Endothelial cell of umbilical vein (primary cell): ENCODE results near the gene SOX5. TPM values are rescaled to one million over a fixed set of nuclear protein-coding genes. Genes with fewer than 3 reads are reported as not detected.

Experiments used
- BruUV-seq: library from RNA; stranded (reverse); fragments of 400-500 nt; replicated peaks from 2 replicates; lab custom pipeline; 2021; lab: Mats Ljungman, UMichigan
- CTCF ChIA-PET: fragments of 300-600, 350-600 bp; sonication (Branson Sonifier 250); formaldehyde crosslinking; loops from one replicate; lab custom pipeline; 2021; ENCODE audit warnings: antibody characterized with exemption, inconsistent platforms; lab: Charles Lee
- POLR2A ChIA-PET: fragments of 300-600, 350-600 bp; sonication (Branson Sonifier 250); formaldehyde crosslinking; loops from one replicate; lab custom pipeline; 2021; ENCODE audit warnings: antibody characterized with exemption, inconsistent platforms; lab: Charles Lee
- DNase-seq: peaks from one replicate; pipeline ENCODE4 v3.0.0-alpha.2; 2011; ENCODE audit warnings: low read depth, low spot score
- FAIRE-seq: peaks from 2 replicates; lab custom pipeline; 2011; peaks lifted over from hg19 to GRCh38; lab: Jason Lieb, UNC
- H2AFZ ChIP-seq: 2 replicates; pipeline ENCODE4 v1.6.0; 2012; ENCODE audit warnings: low read depth, low read length, control low read depth, inconsistent platforms
- H3K27ac ChIP-seq: 2 replicates; pipeline ENCODE4 v1.5.1; 2011; ENCODE audit warnings: low read depth, mild to moderate bottlenecking, control low read depth, low read length, moderate library complexity; ENCODE audit not compliant: insufficient read depth
- H3K27me3 ChIP-seq, 2 experiments: 2 replicates each; pipeline versions ENCODE4 v1.6.0 to v1.6.1; 2011; ENCODE audit warnings: low read length in 2 of 2, mixed read lengths in 1 of 2; ENCODE audit not compliant: control insufficient read depth in 2 of 2, insufficient read depth in 2 of 2
- H3K36me3 ChIP-seq, 2 experiments: 2 replicates in 1 of 2; 3 replicates in 1 of 2; pipeline ENCODE4 v1.5.1; 2011; ENCODE audit warnings: low read length in 2 of 2, mild to moderate bottlenecking in 1 of 2, moderate library complexity in 1 of 2; ENCODE audit not compliant: control insufficient read depth in 2 of 2, insufficient read depth in 2 of 2; ENCODE audit errors: extremely low read depth in 1 of 2
- H3K4me1 ChIP-seq: 3 replicates; pipeline ENCODE4 v1.5.1; 2011; ENCODE audit warnings: mild to moderate bottlenecking, low read length; ENCODE audit not compliant: control insufficient read depth, insufficient read depth; ENCODE audit errors: extremely low read depth
- H3K4me2 ChIP-seq: 2 replicates; pipeline ENCODE4 v1.6.1; 2011; ENCODE audit warnings: low read length, control low read depth, mixed read lengths; ENCODE audit not compliant: insufficient read depth
- H3K4me3 ChIP-seq, 3 experiments: fragments of 200-600 bp in 1 of 3; sonication (generic), shearing (Covaris generic) in 1 of 3; replicated peaks in 1 of 3; 2 replicates each; pipeline ENCODE4 v1.5.1; 2011 to 2016; ENCODE audit warnings: control low read depth in 3 of 3, low read length in 3 of 3, mild to moderate bottlenecking in 2 of 3, inconsistent platforms in 1 of 3, low read depth in 1 of 3, moderate library complexity in 1 of 3; ENCODE audit not compliant: insufficient read depth in 1 of 3
- H3K79me2 ChIP-seq: 2 replicates; pipeline ENCODE4 v1.6.0; 2012; ENCODE audit warnings: low read length, inconsistent platforms; ENCODE audit not compliant: control insufficient read depth, insufficient read depth
- H3K9ac ChIP-seq: replicated peaks from 2 replicates; pipeline ENCODE3; 2011; ENCODE audit warnings: low read length, control low read depth; ENCODE audit not compliant: insufficient read depth; ENCODE audit errors: extremely low read depth
- H3K9me1 ChIP-seq: replicated peaks from 3 replicates; pipeline ENCODE4 v1.6.0; 2011; ENCODE audit warnings: mild to moderate bottlenecking, low read length; ENCODE audit not compliant: control insufficient read depth, insufficient read depth; ENCODE audit errors: extremely low read depth
- H3K9me3 ChIP-seq: replicated peaks from 2 replicates; pipeline ENCODE4 v1.5.1; 2012; ENCODE audit warnings: low read length, inconsistent platforms; ENCODE audit not compliant: control insufficient read depth, insufficient read depth
- H4K20me1 ChIP-seq: replicated peaks from 2 replicates; pipeline ENCODE3; 2011; ENCODE audit warnings: mild to moderate bottlenecking, low read length; ENCODE audit not compliant: control insufficient read depth, insufficient read depth; ENCODE audit errors: extremely low read depth
- CTCF ChIP-seq, 2 donors: IDR thresholded peaks; 1 replicate in 1 of 2; 2 replicates in 1 of 2; pipeline ENCODE4 v1.5.1; 2011; ENCODE audit warnings: low read length in 2 of 2, mild to moderate bottlenecking in 2 of 2, moderate library complexity in 2 of 2, control low read depth in 1 of 2, inconsistent platforms in 1 of 2, low read depth in 1 of 2; ENCODE audit not compliant: insufficient read depth in 1 of 2; ENCODE audit errors: extremely low read depth in 1 of 2
- EZH2 ChIP-seq: IDR thresholded peaks from 2 replicates; pipeline ENCODE4 v1.6.1; 2012; ENCODE audit warnings: borderline replicate concordance, low read depth, mild to moderate bottlenecking, moderate library complexity, low read length, inconsistent platforms; ENCODE audit not compliant: severe bottlenecking
- FOS ChIP-seq: IDR thresholded peaks from 2 replicates; pipeline ENCODE4 v1.6.1; 2011; ENCODE audit warnings: mild to moderate bottlenecking, low read length, moderate library complexity, borderline replicate concordance; ENCODE audit not compliant: insufficient read depth
- GATA2 ChIP-seq: IDR thresholded peaks from 2 replicates; pipeline ENCODE4 v1.7.0; 2011; ENCODE audit warnings: low read depth, mild to moderate bottlenecking, moderate library complexity, mixed read lengths, low read length; ENCODE audit not compliant: insufficient read length, insufficient read depth
- JUN ChIP-seq: IDR thresholded peaks from 2 replicates; pipeline ENCODE4 v1.6.1; 2011; ENCODE audit warnings: borderline replicate concordance, low read depth; ENCODE audit not compliant: insufficient read length, insufficient read depth
- MAX ChIP-seq: IDR thresholded peaks from 2 replicates; pipeline ENCODE4 v1.6.1; 2011; ENCODE audit not compliant: insufficient read depth, insufficient read length
- MYC ChIP-seq: IDR thresholded peaks from one replicate; pipeline ENCODE4 v1.6.1; 2011; ENCODE audit warnings: mild to moderate bottlenecking, low read depth, low read length
- POLR2A ChIP-seq: IDR thresholded peaks from 2 replicates; pipeline ENCODE4 v1.6.1; 2012; ENCODE audit warnings: low read depth, mild to moderate bottlenecking, control low read depth, low read length
- POLR2AphosphoS5 ChIP-seq: IDR thresholded peaks from 2 replicates; pipeline ENCODE4 v1.6.1; 2012; ENCODE audit warnings: low read depth, mild to moderate bottlenecking, control low read depth, low read length, moderate library complexity; ENCODE audit not compliant: insufficient read depth
- dilution Hi-C: fragments of 300-500 bp; cut with MboI; formaldehyde crosslinking; loops from one replicate; pipeline ENCODE4 v1.15.0; 2019; ENCODE audit warnings: low sequenced_read_pairs; ENCODE audit not compliant: extremely low pct_ligation_motif_present
- intact Hi-C: fragments of 100-400 bp; cut with micrococcal nuclease; formaldehyde crosslinking; loops from one replicate; pipeline ENCODE4 v1.10.0; 2022
- polyA plus RNA-seq, 4 experiments: library from polyadenylated mRNA; depleted of rRNA in 3 of 4; stranded (reverse) in 3 of 4; unstranded in 1 of 4; fragments of >200 nt; gene quantifications; 2 replicates each; pipeline versions ENCODE4 v1.2.1 to v1.2.3, GENCODE V29; 2011 to 2012; ENCODE audit warnings: missing spikeins in 1 of 4
- total RNA-seq: library from RNA; stranded (reverse); gene quantifications from 2 replicates; pipeline ENCODE4 v1.2.3, GENCODE V29; 2021

Gene SOX5
- total and polyA plus RNA-seq, 2 donors (not counting 3 experiments of a cell fraction or from before 2014, with no cell fraction given), result 0.63 to 3.5 TPM

GRCh38 chr12:23721268-23721667 is 228.2 kb downstream of the SOX5 start:
- no TSS peak for BruUV-seq
- H3K9me3 ChIP-seq, result no peaks in the 10 kb centered on the region
- ChIA-PET CTCF (no interaction called here), POLR2A (no interaction called here)
- H3K36me3 ChIP-seq, result no peaks in the 10 kb centered on the region
- no peak for DNase-seq
- no peaks in the 10 kb centered on the region for H4K20me1 ChIP-seq
- no peak overlapping the region for H2AFZ ChIP-seq
- no peak overlapping the region for H3K27ac ChIP-seq
- no peaks in the 10 kb centered on the region for H3K79me2 ChIP-seq
- no peaks in the 10 kb centered on the region for H3K9me1 ChIP-seq
- dilution Hi-C loops, result no loop called here
- H3K9ac ChIP-seq, result no peak overlapping the region
- no peak for TF ChIP-seq JUN
- TF ChIP-seq POLR2AphosphoS5, result no peak
- TF ChIP-seq MAX, result no peak
- no peak for TF ChIP-seq POLR2A
- intact Hi-C loops, result no loop called here
- no peaks in the 10 kb centered on the region for H3K27me3 ChIP-seq
- FAIRE-seq, result no peak
- H3K4me3 ChIP-seq, result no peak overlapping the region
- no peak overlapping the region for H3K4me2 ChIP-seq
- H3K4me1 ChIP-seq, result no peaks in the 10 kb centered on the region

GRCh38 chr12:23719493-23719892 is 230.0 kb downstream of the SOX5 start:
- H3K79me2 ChIP-seq, result no peaks in the 10 kb centered on the region

More at GRCh38 chr12:23719493-23719892, 230.0 kb downstream of the SOX5 start:
- POLR2A ChIA-PET, result no interaction called here
- dilution Hi-C loops (no loop called here), intact Hi-C loops (no loop called here)
- Histone ChIP-seq H3K27me3 (no peaks in the 10 kb centered on the region), H3K4me2 (no peak overlapping the region), H3K4me1 (no peaks in the 10 kb centered on the region), H3K36me3 (no peaks in the 10 kb centered on the region), H3K27ac (no peak overlapping the region), H2AFZ (no peak overlapping the region), H3K9ac (no peak overlapping the region), H3K9me3 (no peaks in the 10 kb centered on the region), H3K9me1 (no peaks in the 10 kb centered on the region), H3K4me3 (no peak overlapping the region), H4K20me1 (no peaks in the 10 kb centered on the region)
- TF ChIP-seq CTCF (IDR thresholded peaks at IDR 0.05; ENCODE audit: extremely low read depth in 1 of 2, insufficient read depth in 1 of 2, low read depth in 1 of 2, low read length in 2 of 2) (no peak), POLR2AphosphoS5 (no peak), GATA2 (no peak), MAX (no peak), JUN (no peak), FOS (no peak), MYC (no peak), POLR2A (no peak), EZH2 (no peak)
- CTCF ChIA-PET, result no interaction called here
- BruUV-seq, result no TSS peak
- DNase-seq (no peak), FAIRE-seq (no peak)
